Stimulated activated CD8-positive, alpha-beta memory T cell treated with anti-CD3 and anti-CD28 coated beads, Interleukin-4, amount 100 ng/mL, for 24 hours (primary cell): ENCODE measurements around the gene R3HCC1L.

Source experiments
- DNase-seq: peaks from one replicate; pipeline ENCODE4 v3.0.0-alpha.2; 2020; ENCODE audit warnings: low read depth

R3HCC1L gene

GRCh38 chr10:98260350-98260749, 125.9 kb downstream of the R3HCC1L start:
- no peak for DNase-seq

GRCh38 chr10:98260752-98261151, 126.3 kb downstream of the R3HCC1L start:
- DNase-seq: no peak

- no peak for DNase-seq
Observed at GRCh38 chr10:98261436-98262277, 127.2 kb downstream of the R3HCC1L start.

GRCh38 chr10:98262571-98262970, 128.1 kb downstream of the R3HCC1L start:
- DNase-seq: no peak

GRCh38 chr10:98263088-98263487, 128.6 kb downstream of the R3HCC1L start:
- no peak for DNase-seq

- DNase-seq: no peak
Observed at GRCh38 chr10:98264378-98265065, 130.1 kb downstream of the R3HCC1L start.

GRCh38 chr10:98265403-98266378, 131.2 kb downstream of the R3HCC1L start:
- no peak for DNase-seq

GRCh38 chr10:98266647-98267046, 132.2 kb downstream of the R3HCC1L start:
- no peak for DNase-seq

- DNase-seq: no peak
Observed at GRCh38 chr10:98267069-98267893, 132.8 kb downstream of the R3HCC1L start.

- no peak for DNase-seq
Observed at GRCh38 chr10:98267894-98268693, 133.6 kb downstream of the R3HCC1L start, which contains the start of gene LOXL4. TSS of gene LOXL4 (minus strand) at chr10:98268194. CDS start at chr10:98263019, 5,175 bp downstream.

GRCh38 chr10:98268694-98269431, 134.4 kb downstream of the R3HCC1L start:
- DNase-seq: no peak

- no peak for DNase-seq
Observed at GRCh38 chr10:98269435-98269912, 135.0 kb downstream of the R3HCC1L start.

GRCh38 chr10:98270073-98270740, 135.8 kb downstream of the R3HCC1L start:
- no peak for DNase-seq

GRCh38 chr10:98270786-98271185, 136.3 kb downstream of the R3HCC1L start:
- no peak for DNase-seq

GRCh38 chr10:98272245-98272644, 137.8 kb downstream of the R3HCC1L start:
- no peak for DNase-seq

- DNase-seq: no peak
Observed at GRCh38 chr10:98272656-98273055, 138.2 kb downstream of the R3HCC1L start.

GRCh38 chr10:98273057-98273850, 138.8 kb downstream of the R3HCC1L start:
- DNase-seq: no peak

- DNase-seq: no peak
Observed at GRCh38 chr10:98274562-98274961, 140.1 kb downstream of the R3HCC1L start.
